Naive B cell (primary cell): ENCODE measurements around the gene HENMT1. TPM values are rescaled to one million over a fixed set of nuclear protein-coding genes. Genes with fewer than 3 reads are reported as not detected.
"Not testable (repeated sequence)": the region's sequence is repeated elsewhere in the genome, so short reads cannot be mapped to it uniquely, and the experiment has no call there.

Source experiments
- ATAC-seq, 2 donors: fragments of 150-1000 bp; cut with Tn5 transposase; 2 replicates each; pipeline ENCODE4 v1.10.0; 2021; ENCODE audit warnings: low read depth in 2 of 2, mild to moderate bottlenecking in 2 of 2, moderate library complexity in 2 of 2
- DNase-seq: peaks from one replicate; pipeline ENCODE4 v3.0.0; 2022
- H3K27ac Mint-ChIP-seq, 6 donors: one replicate each; pipeline ENCODE4 v1.8.0; 2020 to 2022; ENCODE audit warnings: mild to moderate bottlenecking in 6 of 6, mixed read lengths in 6 of 6, moderate library complexity in 5 of 6, inconsistent platforms in 2 of 6
- H3K27me3 Mint-ChIP-seq, 3 donors: one replicate each; pipeline ENCODE4 v1.8.0; 2021 to 2022; ENCODE audit warnings: mixed read lengths in 3 of 3, mild to moderate bottlenecking in 1 of 3
- H3K36me3 Mint-ChIP-seq, 2 donors: one replicate each; pipeline ENCODE4 v1.8.0; 2020 to 2022; ENCODE audit warnings: mixed read lengths in 2 of 2, inconsistent platforms in 1 of 2, mild to moderate bottlenecking in 1 of 2
- H3K4me1 Mint-ChIP-seq, 3 donors: one replicate each; pipeline ENCODE4 v1.8.0; 2020 to 2022; ENCODE audit warnings: mixed read lengths in 3 of 3, inconsistent platforms in 1 of 3, mild to moderate bottlenecking in 1 of 3, moderate library complexity in 1 of 3
- H3K4me3 Mint-ChIP-seq, 8 donors: one replicate each; pipeline ENCODE4 v1.8.0; 2020 to 2022; ENCODE audit warnings: mild to moderate bottlenecking in 8 of 8, mixed read lengths in 8 of 8, moderate library complexity in 8 of 8, inconsistent platforms in 2 of 8
- H3K9me3 Mint-ChIP-seq, 7 donors: one replicate each; pipeline ENCODE4 v1.8.0; 2020 to 2022; ENCODE audit warnings: mixed read lengths in 7 of 7, mild to moderate bottlenecking in 5 of 7, inconsistent platforms in 2 of 7, moderate library complexity in 1 of 7
- polyA plus RNA-seq, 6 donors: library from polyadenylated mRNA; unstranded; fragments of 300-500 nt; fragmentation: Illumina TruSeq; gene quantifications; one replicate each; pipeline ENCODE4 v1.2.3, GENCODE V29; 2021; ENCODE audit warnings: low read depth in 6 of 6

Gene HENMT1
- polyA plus RNA-seq: 10 to 100 TPM in 3 of 6 donors, 1 to 10 TPM in 3; 3.2 to 14.6 (median 9.1) TPM

DNA sequence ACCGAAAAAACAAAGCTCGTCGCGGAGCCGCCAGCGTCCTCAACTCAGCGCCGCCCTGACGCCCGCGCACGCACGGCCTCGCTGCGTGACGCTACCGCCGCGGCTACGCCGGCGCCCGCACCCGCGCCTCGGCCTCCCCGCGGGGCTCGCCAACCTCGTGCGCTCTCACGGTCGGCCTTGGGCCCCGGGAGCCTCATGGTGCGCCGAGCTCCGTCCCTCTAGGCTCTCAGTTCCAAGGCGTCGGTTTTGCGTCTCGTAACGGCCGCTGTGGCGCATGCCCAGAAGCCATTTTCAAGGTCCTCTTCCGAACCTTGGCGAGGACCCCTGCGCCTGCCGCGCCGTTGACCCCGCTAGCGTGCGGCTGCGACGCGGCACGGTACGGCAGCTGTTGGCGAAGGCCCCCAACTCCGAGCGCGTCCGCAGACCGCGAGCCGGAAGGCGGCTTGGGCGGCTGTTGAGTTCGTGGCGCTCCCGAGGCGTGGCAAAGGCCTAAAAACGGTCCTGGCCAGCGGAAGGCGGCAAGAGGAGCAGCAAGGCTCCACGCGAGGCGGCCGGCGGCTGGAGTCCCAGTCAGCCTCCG lies at the start of gene HENMT1:
Gene HENMT1 (minus strand): TSS at position 64 of the 580 bp plus-strand sequence. CDS start 1,209 bp downstream, outside the sequence.
- Mint-ChIP-seq H3K36me3 (no peaks in the 10 kb centered on the region), H3K4me3 (peak within 1 kb of the TSS; percentile 72 to 92 (median 88)), H3K9me3 (peaks cover 0 to 2% (median 0%) of the 10 kb centered on the region in 7 donors), H3K27me3 (no peaks in the 10 kb centered on the region), H3K27ac (peak within 1 kb of the TSS; percentile 91 to 99 (median 96)), H3K4me1 (peaks cover 0 to 20% (median 4%) of the 10 kb centered on the region in 3 donors)
- ATAC-seq (peak; percentile 84), DNase-seq (peak; percentile 87)

DNA sequence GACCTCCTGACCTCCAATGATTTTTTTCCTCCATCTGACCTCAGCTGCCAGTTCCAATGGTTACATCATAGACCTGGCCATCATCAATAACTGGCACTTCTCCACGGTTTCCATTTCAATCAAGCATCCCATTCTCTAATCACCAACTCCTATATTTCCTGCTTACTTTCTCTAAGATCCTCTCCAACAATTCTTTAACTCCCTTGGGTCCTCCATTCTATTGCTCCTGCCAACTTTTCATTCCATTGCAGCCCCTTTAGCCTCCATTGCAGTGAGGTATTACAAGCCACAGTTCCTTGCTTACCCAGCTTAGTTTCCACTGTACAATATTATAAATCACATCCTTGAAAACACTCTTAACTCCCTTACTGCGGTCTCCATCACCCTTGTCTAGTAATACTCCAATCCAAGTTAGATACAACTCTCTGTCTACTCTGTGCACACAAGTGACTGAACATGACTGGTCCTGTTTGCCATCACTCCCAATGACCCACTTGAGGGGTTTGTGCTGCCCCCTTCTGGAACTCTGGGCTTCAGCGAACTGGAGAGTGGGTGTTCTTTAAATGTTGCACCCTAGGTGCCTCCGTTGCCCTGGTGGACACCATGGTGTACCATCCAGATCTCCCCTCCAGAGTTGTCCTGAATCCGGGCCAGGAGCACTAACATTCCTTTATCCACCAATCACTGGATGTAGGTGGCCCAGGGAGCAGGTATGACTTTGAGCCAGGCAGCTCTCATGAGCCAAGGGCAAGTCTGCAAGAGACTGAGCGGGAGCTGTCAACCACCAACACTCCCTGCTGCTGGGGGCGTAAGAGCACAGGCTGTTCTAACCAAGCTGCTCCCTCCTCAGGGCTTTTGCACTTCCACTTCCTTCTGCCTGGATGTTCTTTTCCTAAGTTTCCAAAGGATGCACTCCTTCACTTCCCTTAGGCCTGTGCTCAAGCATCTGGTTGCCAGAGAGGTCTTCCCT lies 48.1 kb upstream of the HENMT1 start:
- no peaks in the 10 kb centered on the region for H3K36me3 Mint-ChIP-seq
- peak overlapping the region in 1 of 6 donors; percentile 63 for H3K27ac Mint-ChIP-seq
- DNase-seq: no peak
- H3K4me3 Mint-ChIP-seq: no peak overlapping the region
- H3K27me3 Mint-ChIP-seq: peaks cover 0 to 7% (median 6%) of the 10 kb centered on the region in 3 donors
- ATAC-seq: no peak
- H3K9me3 Mint-ChIP-seq: no peaks in the 10 kb centered on the region
- H3K4me1 Mint-ChIP-seq: no peaks in the 10 kb centered on the region

DNA sequence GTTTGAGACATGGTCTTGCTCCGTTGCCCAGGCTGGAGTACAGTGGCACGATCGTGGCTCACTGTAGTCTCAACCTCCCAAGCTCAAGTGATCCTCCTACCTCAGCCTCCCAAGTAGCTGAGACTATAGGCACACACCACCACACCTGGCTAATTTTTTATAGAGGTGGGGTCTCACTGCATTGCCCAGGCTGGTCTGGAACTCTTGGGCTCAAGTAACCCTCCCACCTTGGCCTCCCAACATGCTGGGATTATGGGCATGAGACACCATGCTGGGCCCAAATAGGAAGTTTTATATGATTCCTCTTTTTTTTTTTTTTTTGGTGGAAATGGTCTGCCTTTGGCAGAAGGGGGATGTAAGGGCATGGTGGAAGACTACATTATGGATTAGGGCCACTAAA lies 45.8 kb upstream of the HENMT1 start:
- Mint-ChIP-seq H3K9me3 (no peaks in the 10 kb centered on the region), H3K4me3 (no peak overlapping the region), H3K27me3 (peaks cover 0 to 7% (median 6%) of the 10 kb centered on the region in 3 donors), H3K4me1 (peaks cover 0 to 6% (median 0%) of the 10 kb centered on the region in 3 donors), H3K27ac (no peak overlapping the region), H3K36me3 (no peaks in the 10 kb centered on the region)
- no peak for ATAC-seq
- no peak for DNase-seq

DNA sequence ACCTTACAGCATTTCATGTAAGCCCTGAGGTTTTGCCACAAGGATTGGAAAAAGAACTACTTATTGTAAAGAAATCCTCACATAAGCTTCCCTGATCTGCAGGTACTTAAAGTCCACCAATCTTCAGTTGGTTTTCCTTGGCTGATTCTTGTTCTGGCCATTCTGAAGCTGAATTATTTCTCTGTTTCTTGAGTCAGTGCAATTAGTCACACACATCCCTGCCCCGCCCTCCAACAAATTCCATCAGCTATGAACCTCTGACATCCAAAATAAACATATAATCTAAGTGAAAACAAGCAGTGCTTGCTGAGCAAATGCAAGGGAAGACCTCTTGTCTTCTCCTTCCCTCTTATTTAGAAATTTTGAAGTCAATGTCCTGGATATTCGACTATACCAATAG lies 43.6 kb upstream of the HENMT1 start:
- no peaks in the 10 kb centered on the region for H3K9me3 Mint-ChIP-seq
- peaks cover 8 to 9% of the 10 kb centered on the region in 2 donors for H3K36me3 Mint-ChIP-seq
- H3K27ac Mint-ChIP-seq: peak overlapping the region in 2 of 6 donors; percentile 36 to 77
- no peak for ATAC-seq
- H3K27me3 Mint-ChIP-seq: peaks cover 0 to 6% (median 3%) of the 10 kb centered on the region in 3 donors
- no peak overlapping the region for H3K4me3 Mint-ChIP-seq
- H3K4me1 Mint-ChIP-seq: peaks cover 7 to 11% (median 9%) of the 10 kb centered on the region in 3 donors
- DNase-seq: no peak

DNA sequence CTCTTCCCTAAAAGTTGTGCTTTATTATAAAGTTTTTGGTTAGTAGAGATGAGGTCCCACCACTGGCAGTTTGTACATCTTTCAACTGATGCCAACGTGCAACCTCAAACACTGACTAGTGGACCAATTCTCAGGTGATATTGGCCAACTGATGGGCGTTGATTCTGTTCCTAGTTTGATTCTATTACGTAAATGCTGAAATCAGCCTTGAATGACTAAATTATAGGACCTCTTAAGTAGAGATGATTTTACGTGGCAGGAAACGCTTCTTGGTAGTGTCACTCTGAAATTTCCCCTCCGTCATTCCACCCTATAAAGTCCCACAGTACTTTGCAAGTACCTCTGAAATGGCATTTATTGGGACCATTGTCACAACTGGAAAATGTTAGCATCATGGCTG lies 43.0 kb upstream of the HENMT1 start:
- Mint-ChIP-seq H3K27ac (no peak overlapping the region), H3K36me3 (peaks cover 13 to 14% of the 10 kb centered on the region in 2 donors), H3K27me3 (peaks cover 0 to 6% (median 0%) of the 10 kb centered on the region in 3 donors), H3K9me3 (no peaks in the 10 kb centered on the region), H3K4me3 (no peak overlapping the region), H3K4me1 (peaks cover 12 to 17% (median 14%) of the 10 kb centered on the region in 3 donors)
- DNase-seq (no peak), ATAC-seq (peak in 1 of 2 donors; percentile 21)

DNA sequence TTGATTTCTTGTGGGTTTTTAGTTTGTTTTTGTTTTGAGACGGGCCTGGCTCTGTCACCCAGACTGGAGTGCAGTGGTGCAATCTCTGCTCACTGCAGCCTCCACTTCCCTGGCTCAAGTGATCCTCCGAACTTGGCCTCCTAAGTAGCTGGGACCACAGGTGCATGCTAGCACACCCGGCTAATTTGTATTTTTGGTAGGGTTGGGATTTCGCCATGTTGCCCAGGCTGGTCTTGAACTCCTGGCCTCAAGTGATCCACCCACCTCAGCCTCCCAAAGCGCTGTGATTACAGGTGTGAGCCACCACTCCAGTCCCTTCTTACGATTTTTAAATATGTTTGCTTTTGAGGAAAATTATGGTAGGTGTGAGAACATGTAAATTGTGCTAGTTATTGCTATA lies 41.2 kb upstream of the HENMT1 start:
- not testable (repeated sequence) for H3K9me3 Mint-ChIP-seq, H3K4me3 Mint-ChIP-seq, H3K27me3 Mint-ChIP-seq, ATAC-seq, DNase-seq
- H3K27ac Mint-ChIP-seq: peak overlapping the region in 1 of 6 donors; percentile 25
- peaks cover 17 to 28% of the 10 kb centered on the region in 2 donors for H3K36me3 Mint-ChIP-seq
- peaks cover 14 to 19% (median 16%) of the 10 kb centered on the region in 3 donors for H3K4me1 Mint-ChIP-seq

DNA sequence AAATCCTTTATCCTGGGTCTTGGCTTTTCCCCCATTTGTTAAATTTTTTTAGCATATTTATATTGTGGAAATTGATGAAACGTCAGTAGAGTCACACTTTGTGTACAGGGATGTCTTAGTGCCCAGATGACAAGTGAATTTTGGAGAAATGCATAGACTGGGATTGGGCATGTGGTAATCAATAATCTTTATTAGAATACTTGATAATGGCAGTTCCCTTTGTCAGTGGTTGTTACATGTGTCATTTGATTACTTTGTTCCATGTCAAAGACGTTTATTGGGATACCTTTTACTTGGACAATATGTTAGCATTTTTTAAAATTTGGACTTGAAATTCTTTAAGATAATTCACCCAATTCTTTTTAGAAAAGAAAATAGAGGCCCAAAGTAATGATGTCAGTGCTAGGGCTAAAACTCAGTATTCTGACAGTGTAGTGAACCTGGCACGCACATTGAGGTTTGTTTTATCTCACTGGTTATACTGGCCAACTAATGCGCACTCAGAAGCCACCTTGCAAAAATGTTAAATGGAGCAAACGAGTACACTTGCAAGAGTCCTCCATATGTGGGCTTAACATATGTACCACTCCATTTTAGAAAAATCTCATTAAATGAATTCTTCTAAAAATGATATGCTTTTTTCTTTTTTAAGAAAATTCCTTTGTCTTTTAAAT lies 40.4 kb upstream of the HENMT1 start:
- H3K4me1 Mint-ChIP-seq: peaks cover 14 to 19% (median 16%) of the 10 kb centered on the region in 3 donors

DNA sequence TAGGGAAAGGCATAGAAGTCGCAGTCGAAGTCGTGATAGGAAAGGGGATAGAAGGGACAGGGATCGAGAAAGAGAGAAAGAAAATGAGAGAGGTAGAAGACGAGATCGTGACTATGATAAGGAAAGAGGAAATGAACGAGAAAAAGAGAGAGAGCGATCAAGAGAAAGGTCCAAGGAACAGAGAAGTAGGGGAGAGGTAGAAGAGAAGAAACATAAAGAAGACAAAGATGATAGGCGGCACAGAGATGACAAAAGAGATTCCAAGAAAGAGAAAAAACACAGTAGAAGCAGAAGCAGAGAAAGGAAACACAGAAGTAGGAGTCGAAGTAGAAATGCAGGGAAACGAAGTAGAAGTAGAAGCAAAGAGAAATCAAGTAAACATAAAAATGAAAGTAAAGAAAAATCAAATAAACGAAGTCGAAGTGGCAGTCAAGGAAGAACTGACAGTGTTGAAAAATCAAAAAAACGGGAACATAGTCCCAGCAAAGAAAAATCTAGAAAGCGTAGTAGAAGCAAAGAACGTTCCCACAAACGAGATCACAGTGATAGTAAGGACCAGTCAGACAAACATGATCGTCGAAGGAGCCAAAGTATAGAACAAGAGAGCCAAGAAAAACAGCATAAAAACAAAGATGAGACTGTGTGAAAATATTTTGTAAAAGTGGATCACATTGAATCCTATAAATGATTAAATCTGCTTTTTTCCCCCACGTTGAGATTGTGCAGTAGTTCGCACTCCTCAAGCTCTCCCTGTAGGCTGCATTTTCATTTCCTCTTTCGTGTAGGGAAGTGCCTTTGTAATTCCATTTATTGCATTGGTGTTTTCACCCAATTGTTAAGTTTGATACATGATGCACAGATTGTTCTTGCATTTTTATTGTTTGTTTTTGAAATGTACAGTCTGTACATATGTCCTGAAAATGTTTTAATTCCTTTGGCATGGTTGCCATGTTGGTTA lies 38.8 kb upstream of the HENMT1 start:
- peaks cover 17 to 38% of the 10 kb centered on the region in 2 donors for H3K36me3 Mint-ChIP-seq
- H3K9me3 Mint-ChIP-seq: no peaks in the 10 kb centered on the region
- DNase-seq: no peak
- no peaks in the 10 kb centered on the region for H3K27me3 Mint-ChIP-seq
- peak overlapping the region; percentile 20 to 71 (median 46) for H3K27ac Mint-ChIP-seq
- no peak overlapping the region for H3K4me3 Mint-ChIP-seq
- H3K4me1 Mint-ChIP-seq: peaks cover 20 to 26% (median 21%) of the 10 kb centered on the region in 3 donors
- peak; percentile 24 to 49 for ATAC-seq

More for the DNA sequence above, 40.4 kb upstream of the HENMT1 start:
- no peak for ATAC-seq
- Mint-ChIP-seq H3K27me3 (no peaks in the 10 kb centered on the region), H3K4me3 (no peak overlapping the region), H3K36me3 (peaks cover 17 to 32% of the 10 kb centered on the region in 2 donors), H3K9me3 (no peaks in the 10 kb centered on the region), H3K27ac (no peak overlapping the region)
- DNase-seq: no peak

DNA sequence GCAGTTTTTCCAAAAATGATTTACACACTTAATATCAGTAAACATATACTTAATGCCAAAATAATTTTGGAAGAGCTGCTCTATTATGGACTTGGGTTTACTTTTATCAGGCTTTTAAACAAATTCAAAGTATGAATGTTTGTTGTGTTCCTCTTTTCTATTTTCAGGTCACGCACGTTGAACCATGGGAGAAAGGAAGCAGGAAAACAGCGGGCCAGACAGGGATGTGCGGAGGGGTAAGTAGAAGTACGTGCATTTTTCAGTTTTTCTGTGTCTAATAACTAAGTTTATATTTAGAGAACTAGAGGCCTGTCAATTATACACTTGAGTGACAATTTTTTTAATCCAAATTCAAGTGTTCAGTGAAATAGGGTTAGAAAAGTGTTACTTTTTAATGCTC lies 34.6 kb upstream of the HENMT1 start:
- H3K27ac Mint-ChIP-seq: peak overlapping the region; percentile 0 to 82 (median 51)
- H3K4me1 Mint-ChIP-seq: peaks cover 41 to 56% (median 54%) of the 10 kb centered on the region in 3 donors
- H3K27me3 Mint-ChIP-seq: no peaks in the 10 kb centered on the region
- H3K36me3 Mint-ChIP-seq: peaks cover 17 to 38% of the 10 kb centered on the region in 2 donors
- ATAC-seq (no peak), DNase-seq (no peak)
- H3K4me3 Mint-ChIP-seq: peak overlapping the region in 2 of 8 donors; percentile 1 to 60
- H3K9me3 Mint-ChIP-seq: no peaks in the 10 kb centered on the region

DNA sequence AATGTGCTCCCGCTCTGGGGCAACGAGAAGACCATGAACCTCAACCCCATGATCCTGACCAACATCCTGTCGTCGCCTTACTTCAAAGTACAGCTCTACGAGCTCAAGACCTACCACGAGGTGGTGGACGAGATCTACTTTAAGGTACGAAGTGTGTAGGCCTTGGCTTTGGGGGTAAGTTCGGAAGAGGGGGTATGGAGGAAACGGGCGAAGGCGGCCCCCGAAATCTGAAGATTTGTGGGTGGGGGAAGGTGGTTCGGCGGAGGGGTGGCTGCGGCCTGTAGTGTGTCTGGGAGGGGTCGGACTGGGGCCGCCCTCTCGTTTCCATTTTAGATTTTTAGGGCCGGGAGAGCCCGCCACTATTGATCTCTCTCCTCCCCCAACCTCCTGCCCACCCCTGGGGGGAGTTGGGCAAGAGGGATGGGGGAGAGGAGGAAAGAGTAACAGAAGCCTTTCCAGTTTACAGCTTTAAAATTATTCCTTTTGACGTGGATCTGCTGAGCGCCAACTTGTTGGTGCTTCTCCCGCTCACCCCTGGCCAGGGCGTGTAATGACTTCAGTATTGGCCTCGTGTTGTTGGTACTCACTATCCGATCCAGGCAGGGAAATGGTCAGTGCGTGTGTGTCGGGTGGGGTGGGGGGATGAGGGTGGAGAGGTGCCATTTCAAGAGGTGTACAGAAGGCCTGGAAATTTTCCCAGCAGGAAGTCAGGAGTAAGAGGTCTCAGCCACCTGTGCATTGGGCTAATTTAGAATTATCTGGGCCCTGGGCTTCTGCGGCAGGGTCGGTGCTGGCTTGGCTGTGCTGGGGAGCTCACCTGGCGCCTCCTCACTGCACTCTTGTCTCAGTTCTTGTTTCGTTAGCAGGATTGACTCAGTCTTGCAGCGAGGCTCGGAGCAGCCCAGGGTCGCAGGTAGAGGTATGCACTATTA lies 32.1 kb upstream of the HENMT1 start:
- ATAC-seq: peak; percentile 71 to 73
- peaks cover 29 to 49% (median 43%) of the 10 kb centered on the region in 3 donors for H3K4me1 Mint-ChIP-seq
- peaks cover 0 to 19% of the 10 kb centered on the region in 2 donors for H3K36me3 Mint-ChIP-seq

DNA sequence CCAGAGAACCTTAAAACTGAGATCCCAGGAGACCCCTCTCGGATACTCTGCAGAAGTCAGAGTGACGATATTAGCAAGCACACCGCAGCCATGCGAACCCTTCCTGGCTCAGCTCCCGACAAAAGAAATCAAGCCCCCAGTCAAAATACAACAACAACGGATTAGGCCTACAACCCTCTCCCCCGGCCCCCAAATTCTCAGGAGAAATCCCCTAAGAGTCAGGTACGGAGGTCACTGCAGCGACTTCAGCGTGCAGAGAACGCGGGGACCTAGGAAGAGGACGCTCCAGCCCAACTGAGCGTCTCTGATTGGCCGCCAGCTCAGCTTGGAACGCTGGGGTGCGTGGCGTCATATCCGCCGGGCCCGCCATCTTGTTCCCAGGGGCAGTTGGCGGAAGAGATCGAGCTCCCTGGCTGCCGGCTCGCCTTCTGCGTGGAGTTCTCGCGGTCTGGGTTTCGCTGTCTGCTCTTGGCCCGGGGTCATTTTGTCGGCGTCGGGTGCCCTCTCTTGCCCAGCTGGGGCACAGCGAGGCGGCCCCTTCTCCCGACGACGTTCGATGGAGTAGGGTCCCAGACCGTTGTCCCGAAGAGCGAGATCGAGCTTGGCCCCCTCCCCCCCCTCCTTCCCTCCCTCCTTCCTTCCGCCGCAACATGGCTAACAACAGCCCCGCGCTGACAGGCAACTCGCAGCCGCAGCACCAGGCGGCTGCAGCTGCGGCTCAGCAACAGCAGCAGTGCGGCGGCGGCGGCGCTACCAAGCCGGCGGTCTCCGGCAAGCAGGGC lies 31.2 kb upstream of the HENMT1 start, which contains the start of gene PRPF38B:
Gene PRPF38B (plus strand): TSS at position 369 of the 782 bp plus-strand sequence. CDS start 282 bp downstream, at position 651.
- Mint-ChIP-seq H3K4me3 (peak within 1 kb of the TSS; percentile 89 to 100 (median 97)), H3K4me1 (peaks cover 26 to 47% (median 43%) of the 10 kb centered on the region in 3 donors), H3K27ac (peak within 1 kb of the TSS; percentile 97 to 100 (median 98)), H3K9me3 (no peaks in the 10 kb centered on the region), H3K27me3 (peaks cover 0 to 7% (median 0%) of the 10 kb centered on the region in 3 donors), H3K36me3 (peaks cover 0 to 10% of the 10 kb centered on the region in 2 donors)
- ATAC-seq (peak; percentile 87), DNase-seq (peak; percentile 93)

More for the DNA sequence above, 32.1 kb upstream of the HENMT1 start:
- Mint-ChIP-seq H3K9me3 (no peaks in the 10 kb centered on the region), H3K27me3 (peaks cover 0 to under 1% (median 0%) of the 10 kb centered on the region in 3 donors), H3K4me3 (peak overlapping the region; percentile 89 to 100 (median 97)), H3K27ac (peak overlapping the region; percentile 97 to 100 (median 98))
- peak; percentile 79 for DNase-seq
